MCF 10A (cell line): Measurements from ENCODE around the gene SURF1. TPM values are rescaled to one million over a fixed set of nuclear protein-coding genes. Genes with fewer than 3 reads are reported as not detected.
"Not testable (repeated sequence)": the region's sequence is repeated elsewhere in the genome, so short reads cannot be mapped to it uniquely, and the experiment has no call there.

ENCODE experiments used
- BruUV-seq: library from RNA; stranded (reverse); fragments of 400-500 nt; replicated peaks from 2 replicates; lab custom pipeline; 2021; lab: Mats Ljungman, UMichigan
- CTCF ChIA-PET: fragments of 300-600 bp; sonication (Branson Sonifier 250); formaldehyde crosslinking; extraction: SDS; loops from one replicate; lab custom pipeline; 2021; ENCODE audit warnings: antibody characterized with exemption, inconsistent platforms; lab: Yijun Ruan, JAX
- POLR2A ChIA-PET: fragments of 300-600, 350-650 bp; sonication (Branson Sonifier 250); formaldehyde crosslinking; extraction: SDS; loops from one replicate; lab custom pipeline; 2020; ENCODE audit warnings: antibody characterized with exemption, inconsistent platforms; lab: Yijun Ruan, JAX
- DNase-seq: peaks from one replicate; pipeline ENCODE4 v3.0.0-alpha.2; 2018; ENCODE audit not compliant: unreplicated experiment
- H3K27ac Mint-ChIP-seq: one replicate; pipeline ENCODE4 v1.8.0; 2022; ENCODE audit warnings: mild to moderate bottlenecking, low read depth, mixed read lengths; ENCODE audit not compliant: unreplicated experiment
- H3K27me3 Mint-ChIP-seq: one replicate; pipeline ENCODE4 v1.8.0; 2022; ENCODE audit warnings: mixed read lengths; ENCODE audit not compliant: insufficient read depth, unreplicated experiment
- H3K36me3 Mint-ChIP-seq: one replicate; pipeline ENCODE4 v1.8.0; 2022; ENCODE audit warnings: mild to moderate bottlenecking, moderate library complexity, mixed read lengths; ENCODE audit not compliant: insufficient read depth, unreplicated experiment
- H3K4me1 Mint-ChIP-seq: one replicate; pipeline ENCODE4 v1.8.0; 2022; ENCODE audit warnings: mixed read lengths; ENCODE audit not compliant: insufficient read depth, unreplicated experiment
- H3K4me3 Mint-ChIP-seq: one replicate; pipeline ENCODE4 v1.8.0; 2022; ENCODE audit warnings: mild to moderate bottlenecking, moderate library complexity, mixed read lengths; ENCODE audit not compliant: unreplicated experiment
- H3K9me3 Mint-ChIP-seq: one replicate; pipeline ENCODE4 v1.8.0; 2022; ENCODE audit warnings: mixed read lengths; ENCODE audit not compliant: unreplicated experiment
- intact Hi-C: fragments of 100-400 bp; cut with micrococcal nuclease; formaldehyde crosslinking; loops from 2 replicates; pipeline ENCODE4 v1.14.1; 2022
- total RNA-seq: library from RNA; stranded (reverse); gene quantifications from 2 replicates; pipeline ENCODE4 v1.2.3, GENCODE V29; 2022
- TF ChIP-seq, protein P1 (sequence below): fragments of 200-600 bp; IDR thresholded peaks from one replicate; pipeline ENCODE4 v1.8.0; 2022; ENCODE audit warnings: antibody characterized with exemption, mild to moderate bottlenecking; ENCODE audit not compliant: unreplicated experiment

Gene SURF1
- total RNA-seq, 1 experiment from 2014 or later: 31.2 TPM

- ChIA-PET CTCF (no interaction called here), POLR2A (no interaction called here)
- H3K4me3 Mint-ChIP-seq: no peak overlapping the region
- no peaks in the 10 kb centered on the region for H3K36me3 Mint-ChIP-seq
- H3K9me3 Mint-ChIP-seq: no peaks in the 10 kb centered on the region
- H3K27ac Mint-ChIP-seq: no peak overlapping the region
- no peak for DNase-seq
- peaks cover 36% of the 10 kb centered on the region for H3K27me3 Mint-ChIP-seq
- no peaks in the 10 kb centered on the region for H3K4me1 Mint-ChIP-seq
- no TSS peak for BruUV-seq
- TF ChIP-seq, protein P1, sequence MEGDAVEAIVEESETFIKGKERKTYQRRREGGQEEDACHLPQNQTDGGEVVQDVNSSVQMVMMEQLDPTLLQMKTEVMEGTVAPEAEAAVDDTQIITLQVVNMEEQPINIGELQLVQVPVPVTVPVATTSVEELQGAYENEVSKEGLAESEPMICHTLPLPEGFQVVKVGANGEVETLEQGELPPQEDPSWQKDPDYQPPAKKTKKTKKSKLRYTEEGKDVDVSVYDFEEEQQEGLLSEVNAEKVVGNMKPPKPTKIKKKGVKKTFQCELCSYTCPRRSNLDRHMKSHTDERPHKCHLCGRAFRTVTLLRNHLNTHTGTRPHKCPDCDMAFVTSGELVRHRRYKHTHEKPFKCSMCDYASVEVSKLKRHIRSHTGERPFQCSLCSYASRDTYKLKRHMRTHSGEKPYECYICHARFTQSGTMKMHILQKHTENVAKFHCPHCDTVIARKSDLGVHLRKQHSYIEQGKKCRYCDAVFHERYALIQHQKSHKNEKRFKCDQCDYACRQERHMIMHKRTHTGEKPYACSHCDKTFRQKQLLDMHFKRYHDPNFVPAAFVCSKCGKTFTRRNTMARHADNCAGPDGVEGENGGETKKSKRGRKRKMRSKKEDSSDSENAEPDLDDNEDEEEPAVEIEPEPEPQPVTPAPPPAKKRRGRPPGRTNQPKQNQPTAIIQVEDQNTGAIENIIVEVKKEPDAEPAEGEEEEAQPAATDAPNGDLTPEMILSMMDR: no peak
- intact Hi-C loops: no loop called here
These were observed 37.1 kb upstream of the SURF1 start for GRCh38 chr9:133393399-133393798.

DNA sequence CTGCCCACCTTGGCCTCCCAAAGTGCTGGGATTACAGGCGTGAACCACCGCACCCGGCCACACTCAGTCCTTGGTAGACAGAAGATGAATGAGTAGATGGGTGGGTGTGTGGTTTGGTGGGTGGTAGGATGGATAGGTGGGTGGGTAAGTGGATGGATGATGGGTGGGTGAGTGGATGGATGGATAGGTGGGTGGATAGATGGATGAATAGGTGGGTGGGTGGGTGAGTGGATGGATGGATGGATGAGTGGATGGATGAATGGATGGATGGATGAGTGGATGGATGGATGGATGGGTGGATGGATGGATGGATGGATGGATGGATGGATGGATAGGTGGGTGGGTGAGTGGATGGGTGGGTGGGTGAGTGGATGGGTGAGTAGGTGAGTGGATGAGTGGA, 36.0 kb upstream of the SURF1 start:
- BruUV-seq, POLR2A ChIA-PET, H3K27ac Mint-ChIP-seq, CTCF ChIA-PET, H3K36me3 Mint-ChIP-seq, H3K4me1 Mint-ChIP-seq, DNase-seq, intact Hi-C loops, H3K4me3 Mint-ChIP-seq, H3K9me3 Mint-ChIP-seq: not testable (repeated sequence)
- H3K27me3 Mint-ChIP-seq: peaks cover 30% of the 10 kb centered on the region

GRCh38 chr9:133391449-133391848, 35.2 kb upstream of the SURF1 start:
- H3K36me3 Mint-ChIP-seq, CTCF ChIA-PET, intact Hi-C loops, BruUV-seq, POLR2A ChIA-PET, H3K4me3 Mint-ChIP-seq, H3K27ac Mint-ChIP-seq, DNase-seq, H3K4me1 Mint-ChIP-seq, H3K9me3 Mint-ChIP-seq: not testable (repeated sequence)
- H3K27me3 Mint-ChIP-seq: peaks cover 22% of the 10 kb centered on the region

DNA sequence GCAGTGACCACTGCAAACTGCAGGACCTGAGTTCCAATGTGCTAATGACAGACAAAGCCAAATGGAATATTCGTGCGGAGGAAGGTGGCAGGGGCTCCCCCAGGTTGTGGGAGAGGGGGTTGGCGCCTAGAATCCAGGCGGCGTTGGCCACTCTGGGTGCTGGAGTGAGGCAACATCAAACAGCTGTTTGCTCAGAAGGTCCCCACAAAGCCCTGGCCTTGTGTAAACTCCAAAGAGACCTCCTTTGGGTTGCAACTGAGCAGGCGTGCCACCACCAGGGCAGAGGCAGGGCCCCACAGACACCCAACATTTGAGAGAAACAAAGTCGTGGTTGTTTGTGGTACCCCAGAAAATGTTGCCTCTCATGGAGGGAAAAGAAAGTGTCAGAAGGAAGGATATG, 34.4 kb upstream of the SURF1 start:
- H3K4me1 Mint-ChIP-seq: no peaks in the 10 kb centered on the region
- ChIA-PET POLR2A (no interaction called here), CTCF (interaction anchor here (0.6 kb wide), 1 partner anchor 363 kb away, joined by 3 read pairs; no protein-coding TSS in a partner anchor)
- H3K4me3 Mint-ChIP-seq: no peak overlapping the region
- H3K36me3 Mint-ChIP-seq: no peaks in the 10 kb centered on the region
- H3K27ac Mint-ChIP-seq: no peak overlapping the region
- no TSS peak for BruUV-seq
- intact Hi-C loops: no loop called here
- TF ChIP-seq, protein P1: no peak
- no peak for DNase-seq
- H3K27me3 Mint-ChIP-seq: peaks cover 15% of the 10 kb centered on the region
- no peaks in the 10 kb centered on the region for H3K9me3 Mint-ChIP-seq

GRCh38 chr9:133389562-133389961, 33.3 kb upstream of the SURF1 start:
- Mint-ChIP-seq H3K4me1 (no peaks in the 10 kb centered on the region), H3K36me3 (no peaks in the 10 kb centered on the region), H3K9me3 (no peaks in the 10 kb centered on the region), H3K27me3 (peaks cover 3% of the 10 kb centered on the region), H3K4me3 (no peak overlapping the region), H3K27ac (no peak overlapping the region)
- TF ChIP-seq, protein P1: no peak
- intact Hi-C loops: no loop called here
- ChIA-PET POLR2A (no interaction called here), CTCF (interaction anchor here (0.9 to 1.3 kb wide), 3 partner anchors 15 to 204 kb away, joined by 3 read pairs; no protein-coding TSS in a partner anchor)
- DNase-seq: no peak
- no TSS peak for BruUV-seq
